ENCODE results near the gene TCF12.
"Not testable (repeated sequence)": the region's sequence is repeated elsewhere in the genome, so short reads cannot be mapped to it uniquely, and the experiment has no call there.

The TCF12 gene

DNA sequence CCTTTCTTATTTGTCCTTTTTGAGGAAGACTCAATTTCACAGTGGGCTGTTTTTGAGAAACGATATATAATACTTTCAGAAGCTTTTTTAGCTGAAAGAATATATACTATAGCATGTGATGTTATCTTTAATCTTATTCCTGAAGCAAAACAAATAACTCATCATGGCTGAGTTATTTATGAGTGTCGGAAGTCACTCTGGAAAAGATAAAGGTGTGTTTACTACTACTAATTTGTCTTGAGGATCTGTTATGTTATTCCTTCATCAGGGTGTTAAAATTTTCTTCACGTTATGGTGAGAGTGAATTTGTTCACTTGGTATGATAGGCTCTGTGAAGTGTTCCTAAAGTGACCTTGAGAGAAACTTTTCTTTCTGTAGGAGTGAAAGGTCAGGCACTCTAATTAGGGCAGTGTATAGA lies 4.7 kb downstream of the TCF12 start:
- no peak overlapping the region for H3K4me3 ChIP-seq (ENCODE audit: low read length)
- TF ChIP-seq, protein P1, sequence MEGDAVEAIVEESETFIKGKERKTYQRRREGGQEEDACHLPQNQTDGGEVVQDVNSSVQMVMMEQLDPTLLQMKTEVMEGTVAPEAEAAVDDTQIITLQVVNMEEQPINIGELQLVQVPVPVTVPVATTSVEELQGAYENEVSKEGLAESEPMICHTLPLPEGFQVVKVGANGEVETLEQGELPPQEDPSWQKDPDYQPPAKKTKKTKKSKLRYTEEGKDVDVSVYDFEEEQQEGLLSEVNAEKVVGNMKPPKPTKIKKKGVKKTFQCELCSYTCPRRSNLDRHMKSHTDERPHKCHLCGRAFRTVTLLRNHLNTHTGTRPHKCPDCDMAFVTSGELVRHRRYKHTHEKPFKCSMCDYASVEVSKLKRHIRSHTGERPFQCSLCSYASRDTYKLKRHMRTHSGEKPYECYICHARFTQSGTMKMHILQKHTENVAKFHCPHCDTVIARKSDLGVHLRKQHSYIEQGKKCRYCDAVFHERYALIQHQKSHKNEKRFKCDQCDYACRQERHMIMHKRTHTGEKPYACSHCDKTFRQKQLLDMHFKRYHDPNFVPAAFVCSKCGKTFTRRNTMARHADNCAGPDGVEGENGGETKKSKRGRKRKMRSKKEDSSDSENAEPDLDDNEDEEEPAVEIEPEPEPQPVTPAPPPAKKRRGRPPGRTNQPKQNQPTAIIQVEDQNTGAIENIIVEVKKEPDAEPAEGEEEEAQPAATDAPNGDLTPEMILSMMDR (conservative IDR thresholded peaks at IDR 0.05; ENCODE audit: low read length), result no peak
- DNase-seq (ENCODE audit: low read depth), result no peak

DNA sequence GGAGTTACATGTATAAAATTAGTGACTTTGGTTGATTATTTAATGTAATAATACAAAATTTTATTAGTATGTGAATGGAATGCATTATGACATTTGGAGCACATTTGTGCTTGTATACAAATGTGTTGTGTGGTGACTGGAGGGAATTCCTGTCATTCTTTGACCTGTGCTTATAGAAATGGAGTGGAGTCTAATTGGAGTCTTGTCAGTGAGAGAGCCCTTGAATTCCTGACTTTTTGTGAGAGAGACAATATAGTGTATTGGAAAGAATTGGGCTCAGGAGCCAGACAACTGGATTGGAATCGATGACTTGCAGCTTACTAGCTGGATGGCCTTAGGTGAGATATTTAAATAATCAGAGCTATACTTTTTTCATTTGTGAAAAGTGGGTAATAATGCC lies 9.4 kb downstream of the TCF12 start:
- TF ChIP-seq, protein P1 (conservative IDR thresholded peaks at IDR 0.05; ENCODE audit: low read length), result no peak
- H3K4me3 ChIP-seq (ENCODE audit: low read length), result no peak overlapping the region
- DNase-seq (ENCODE audit: low read depth), result peak; percentile 61

DNA sequence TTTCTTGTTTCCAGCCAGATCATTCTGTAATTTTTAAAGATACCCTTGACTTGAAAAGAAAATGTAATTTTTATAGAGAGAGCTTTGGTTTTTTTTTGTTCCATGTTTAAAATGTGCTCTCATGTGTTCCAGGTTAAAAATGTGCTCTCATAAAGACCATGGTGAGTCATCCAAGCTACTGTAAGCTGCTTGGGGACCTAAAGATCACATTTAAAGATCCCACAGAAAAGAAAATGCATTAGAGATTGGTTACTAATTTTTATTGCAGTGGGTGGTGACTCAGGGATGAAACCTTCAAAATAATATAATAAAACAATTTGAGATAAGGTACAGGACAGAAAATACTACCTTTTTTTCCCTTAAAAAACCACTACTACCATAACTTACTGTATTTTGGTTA lies 11.0 kb downstream of the TCF12 start:
- H3K4me3 ChIP-seq (ENCODE audit: low read length), result no peak overlapping the region
- TF ChIP-seq, protein P1 (conservative IDR thresholded peaks at IDR 0.05; ENCODE audit: low read length), result no peak
- peak; percentile 39 for DNase-seq (ENCODE audit: low read depth)

DNA sequence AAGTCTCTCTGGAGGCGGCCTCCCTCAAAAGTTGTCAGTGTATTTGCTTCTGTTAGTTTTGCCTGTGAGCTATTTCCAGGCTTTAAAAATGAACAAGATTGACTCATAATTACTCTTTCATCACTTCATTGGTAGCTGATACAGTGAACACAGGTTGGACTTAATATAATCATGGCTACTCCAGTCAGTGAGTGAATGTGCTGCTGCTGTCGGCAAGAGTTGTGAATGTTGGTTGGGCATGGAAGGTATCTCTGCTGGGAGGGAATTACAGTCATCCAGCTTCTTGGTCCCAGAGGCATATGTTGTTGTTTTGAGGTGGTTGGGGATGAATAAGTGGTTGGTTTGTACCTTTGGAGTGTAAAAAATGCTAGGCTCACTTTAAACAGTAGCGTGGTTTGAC lies 11.5 kb downstream of the TCF12 start:
- no peak overlapping the region for H3K4me3 ChIP-seq (ENCODE audit: low read length)
- TF ChIP-seq, protein P1 (conservative IDR thresholded peaks at IDR 0.05; ENCODE audit: low read length), result no peak
- no peak for DNase-seq (ENCODE audit: low read depth)

DNA sequence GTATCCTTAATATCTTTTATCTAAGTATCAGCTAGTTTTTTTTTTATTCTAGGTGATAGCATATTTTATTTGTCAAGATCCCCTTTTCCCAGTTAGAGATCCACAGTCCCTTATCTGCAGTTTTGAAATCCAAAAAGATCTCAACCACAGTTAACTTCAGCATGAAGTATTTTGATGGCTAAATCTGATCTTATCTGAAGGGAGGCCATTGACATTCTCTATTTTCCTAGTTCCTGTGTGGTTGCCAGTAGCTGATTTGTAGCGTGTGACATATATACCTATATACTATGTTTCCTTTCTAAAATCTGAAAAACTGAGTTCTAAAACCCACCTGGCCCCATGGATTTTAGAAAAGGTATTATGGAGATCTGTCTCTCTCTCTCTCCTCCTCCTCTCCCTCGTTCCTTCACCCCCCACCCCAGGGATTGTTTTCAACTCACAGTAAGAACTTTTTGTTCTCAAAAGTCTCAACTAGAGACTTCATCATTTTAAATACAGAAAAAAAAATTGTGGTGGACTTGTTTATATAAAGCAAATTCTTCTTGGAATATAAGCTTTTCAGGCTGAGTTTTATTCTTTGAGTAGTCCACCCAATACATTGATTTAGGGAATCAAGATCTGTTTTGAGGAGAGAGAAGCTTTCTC lies 12.3 kb downstream of the TCF12 start:
- TF ChIP-seq, protein P1 (conservative IDR thresholded peaks at IDR 0.05; ENCODE audit: low read length), result no peak
- DNase-seq (ENCODE audit: low read depth), result no peak
- H3K4me3 ChIP-seq (ENCODE audit: low read length), result no peak overlapping the region

DNA sequence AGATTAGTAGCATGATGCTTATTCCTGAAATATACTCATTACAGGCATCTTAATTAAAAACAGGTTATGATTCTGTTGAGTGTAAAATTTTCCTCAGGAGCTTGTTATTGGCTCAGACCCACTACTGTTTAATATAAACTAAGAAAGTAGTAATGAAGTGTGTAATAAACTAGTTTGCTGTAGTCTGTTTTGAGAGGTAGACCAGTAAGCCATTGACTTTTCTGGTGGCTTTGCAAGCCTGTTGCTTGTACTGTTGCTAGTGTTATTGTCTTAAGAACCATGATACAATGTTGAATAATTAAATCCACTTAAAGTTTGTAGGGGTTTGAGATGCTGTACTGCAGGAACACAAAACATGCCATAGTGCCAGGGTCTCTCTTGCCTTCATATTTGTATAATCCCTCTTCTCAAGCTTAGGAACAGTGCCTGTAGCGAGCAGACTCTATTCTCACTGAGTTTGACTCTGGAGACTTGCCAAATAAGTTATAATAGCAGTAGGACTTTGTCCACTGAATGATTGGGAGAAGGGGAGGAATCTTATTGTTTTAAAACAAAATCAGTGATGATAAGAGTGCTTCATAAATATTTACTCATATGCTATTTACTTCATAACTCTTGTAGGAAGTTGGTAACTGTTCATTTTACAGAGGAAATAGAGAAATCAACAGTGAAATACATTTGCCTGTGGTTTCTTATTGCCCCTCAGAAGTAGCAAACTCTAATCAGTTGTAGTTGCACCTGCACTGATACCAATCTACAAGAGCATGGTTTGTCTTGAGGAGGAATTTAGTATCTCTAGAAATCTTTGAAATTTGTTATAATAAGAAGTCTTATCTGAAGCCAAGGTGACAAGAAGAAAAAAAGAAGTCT lies 13.4 kb downstream of the TCF12 start:
- no peak overlapping the region for H3K4me3 ChIP-seq (ENCODE audit: low read length)
- no peak for DNase-seq (ENCODE audit: low read depth)
- TF ChIP-seq, protein P1 (conservative IDR thresholded peaks at IDR 0.05; ENCODE audit: low read length), result no peak

DNA sequence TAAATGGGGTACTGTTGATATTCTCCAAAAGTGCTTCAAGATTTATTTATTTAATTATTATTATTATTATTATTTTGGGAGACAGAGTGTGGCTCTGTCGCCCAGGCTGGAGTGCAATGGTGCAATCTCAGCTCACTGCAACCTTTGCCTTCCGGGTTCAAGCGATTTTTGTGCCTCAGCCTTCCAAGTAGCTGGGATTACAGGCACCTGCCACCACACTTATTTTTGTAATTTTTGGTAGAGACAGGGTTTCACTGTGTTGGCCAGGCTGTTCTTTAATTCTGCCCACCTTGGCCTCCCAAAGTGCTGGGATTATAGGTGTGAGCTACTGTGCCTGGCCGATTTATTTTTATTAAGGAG lies 14.0 kb downstream of the TCF12 start:
- DNase-seq (ENCODE audit: low read depth); H3K4me3 ChIP-seq (ENCODE audit: low read length): not testable (repeated sequence)
